Effector memory CD4-positive, alpha-beta T cell (primary cell): ENCODE data around the gene CDC7.

ENCODE experiments used
- DNase-seq, 3 donors: peaks; one replicate each; pipeline ENCODE4 v3.0.0-alpha.2; 2020
- H3K27ac ChIP-seq: 2 replicates; pipeline ENCODE4 v1.7.0; 2013; ENCODE audit warnings: mild to moderate bottlenecking, low read length, moderate library complexity; ENCODE audit not compliant: insufficient read depth, poor library complexity, severe bottlenecking
- H3K27me3 ChIP-seq: replicated peaks from 2 replicates; pipeline ENCODE4 v1.7.0; 2013; ENCODE audit warnings: mild to moderate bottlenecking, low read length; ENCODE audit not compliant: insufficient read depth, control insufficient read depth, poor library complexity, severe bottlenecking
- H3K36me3 ChIP-seq: 2 replicates; pipeline ENCODE4 v1.7.0; 2013; ENCODE audit warnings: mild to moderate bottlenecking, low read length, moderate library complexity; ENCODE audit not compliant: control insufficient read depth, insufficient read depth
- H3K4me1 ChIP-seq: 2 replicates; pipeline ENCODE4 v1.7.0; 2013; ENCODE audit warnings: low read length, mild to moderate bottlenecking; ENCODE audit not compliant: control insufficient read depth, insufficient read depth, poor library complexity, severe bottlenecking
- H3K4me3 ChIP-seq: 2 replicates; pipeline ENCODE4 v1.7.0; 2013; ENCODE audit warnings: low read length, low read depth, mild to moderate bottlenecking; ENCODE audit not compliant: insufficient read depth, poor library complexity, severe bottlenecking
- H3K9me3 ChIP-seq: 2 replicates; pipeline ENCODE4 v1.7.0; 2013; ENCODE audit warnings: mild to moderate bottlenecking, low read length, moderate library complexity; ENCODE audit not compliant: control insufficient read depth

The CDC7 gene

DNA sequence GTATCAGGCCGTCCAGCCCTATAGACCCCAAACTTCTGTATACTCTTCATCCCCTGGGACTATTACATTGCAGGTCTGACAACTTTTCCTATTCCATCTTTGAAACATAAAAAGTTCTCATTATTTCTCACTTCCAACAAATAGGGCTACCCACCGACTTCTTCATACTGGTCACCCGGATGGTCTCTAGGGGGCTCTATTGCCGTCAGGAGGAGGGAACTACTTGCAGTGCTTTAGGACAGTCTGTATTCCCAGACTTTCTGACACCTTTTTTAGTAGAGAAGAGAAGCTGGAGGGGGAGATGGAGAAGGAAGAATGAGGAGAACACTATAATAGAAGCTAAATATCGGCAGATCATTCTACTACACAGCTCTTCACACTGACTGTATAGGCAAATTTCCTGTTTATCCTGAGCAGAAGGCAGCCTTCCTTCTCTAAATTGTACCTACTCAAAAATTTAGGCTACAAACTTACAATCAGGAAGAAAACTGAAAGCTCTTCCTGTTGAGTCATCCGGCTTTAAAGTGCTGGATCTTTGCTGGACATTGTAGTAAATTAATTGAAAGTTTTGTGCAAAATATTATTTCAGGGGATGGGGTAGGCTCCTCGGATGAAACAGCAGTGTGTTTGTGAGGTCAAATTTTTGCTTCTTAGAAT, 54.6 kb downstream of the CDC7 start:
- Histone ChIP-seq H3K27ac (peak overlapping the region; percentile 71), H3K9me3 (no peaks in the 10 kb centered on the region), H3K36me3 (no peaks in the 10 kb centered on the region), H3K4me3 (no peak overlapping the region), H3K27me3 (no peaks in the 10 kb centered on the region), H3K4me1 (peaks cover 59% of the 10 kb centered on the region)
- DNase-seq: no peak

DNA sequence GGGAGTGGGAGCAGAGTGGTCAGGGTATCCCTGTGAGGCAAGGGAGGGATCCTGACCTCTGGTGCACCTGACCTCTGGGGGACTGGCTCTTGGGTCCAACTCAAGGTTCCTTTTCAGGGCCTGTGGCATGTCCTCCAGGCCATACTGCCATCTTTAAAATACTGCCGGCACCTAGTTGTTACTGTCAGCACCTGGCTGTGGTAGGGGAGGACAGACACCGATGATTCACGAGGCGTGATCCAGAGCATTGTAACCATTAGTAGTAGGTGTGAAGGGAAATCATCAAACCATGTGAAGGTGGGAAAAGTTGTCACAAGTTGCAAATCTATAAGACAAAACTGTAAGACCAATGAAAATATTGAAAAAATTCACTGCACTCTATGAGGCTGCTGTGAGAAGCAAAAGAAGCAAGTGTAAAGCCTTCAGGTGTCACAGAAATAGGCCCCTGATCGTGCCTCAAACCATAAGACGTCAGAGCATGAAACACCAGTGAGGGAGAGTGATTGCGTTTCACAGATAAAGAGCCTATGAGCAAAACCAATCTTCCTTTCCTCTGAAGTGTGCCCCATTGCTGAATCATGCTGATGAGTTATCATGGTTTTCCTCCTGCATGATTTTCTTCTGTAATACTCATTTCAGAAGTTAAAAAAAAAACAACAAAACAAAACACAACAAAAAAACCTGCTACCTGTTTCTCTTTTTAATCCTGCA, 55.3 kb downstream of the CDC7 start:
- DNase-seq: peak; percentile 42 to 60 (median 54)
- Histone ChIP-seq H3K27me3 (no peaks in the 10 kb centered on the region), H3K4me3 (no peak overlapping the region), H3K27ac (peak overlapping the region; percentile 71), H3K9me3 (no peaks in the 10 kb centered on the region), H3K36me3 (no peaks in the 10 kb centered on the region), H3K4me1 (peaks cover 59% of the 10 kb centered on the region)

DNA sequence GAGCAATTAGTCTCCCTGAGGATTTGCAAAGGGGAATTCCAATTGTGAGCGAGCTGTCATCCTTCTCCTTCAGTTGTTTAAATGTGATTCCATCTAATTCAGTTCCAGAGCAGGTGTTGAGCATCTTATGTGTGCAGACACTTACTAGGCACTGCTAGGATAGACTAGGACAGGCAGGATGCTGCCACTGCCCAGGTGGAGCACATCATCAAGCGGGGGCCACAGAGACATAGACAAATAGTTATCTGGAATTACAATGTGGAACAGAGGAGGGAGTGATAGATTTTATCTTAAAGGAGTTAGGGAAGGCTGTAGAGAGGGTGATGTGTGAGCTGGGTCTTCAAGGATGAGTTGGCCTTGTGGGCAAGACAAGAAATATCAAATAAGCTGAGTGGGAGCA, 55.9 kb downstream of the CDC7 start:
- H3K9me3 ChIP-seq: no peaks in the 10 kb centered on the region
- H3K27me3 ChIP-seq: no peaks in the 10 kb centered on the region
- H3K4me1 ChIP-seq: peaks cover 60% of the 10 kb centered on the region
- no peak for DNase-seq
- peak overlapping the region; percentile 57 for H3K27ac ChIP-seq
- no peaks in the 10 kb centered on the region for H3K36me3 ChIP-seq
- no peak overlapping the region for H3K4me3 ChIP-seq

DNA sequence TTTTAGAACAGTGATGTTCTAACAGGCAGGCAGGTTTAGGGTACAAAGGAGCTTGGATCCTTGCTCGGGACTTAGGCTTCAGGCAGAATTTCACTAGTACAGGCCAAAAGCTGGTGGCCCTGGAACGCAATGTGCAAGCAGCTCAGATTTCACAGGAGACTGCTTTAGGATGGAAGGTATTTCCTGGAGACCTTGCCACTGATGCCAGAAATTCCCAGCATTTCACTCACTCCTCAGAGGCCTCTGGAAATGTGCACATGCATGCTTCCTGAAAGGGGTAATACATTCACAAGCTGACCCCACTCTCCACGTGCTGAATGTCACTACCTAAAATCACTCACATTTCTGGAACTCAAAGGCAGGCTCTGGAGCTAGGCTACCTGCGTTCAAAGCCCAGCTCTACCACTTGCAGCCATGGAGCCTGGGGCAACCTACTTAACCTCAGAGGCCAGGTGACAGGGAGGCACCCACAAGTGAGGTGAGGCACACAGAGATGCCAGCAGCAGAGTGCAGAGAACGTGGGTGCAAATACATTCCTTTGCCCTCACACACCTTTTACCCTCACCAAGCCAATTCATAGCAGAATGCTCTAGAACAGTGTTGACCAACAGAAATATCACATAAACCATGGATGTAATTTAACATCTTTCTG, 56.5 kb downstream of the CDC7 start:
- Histone ChIP-seq H3K4me3 (no peak overlapping the region), H3K27me3 (no peaks in the 10 kb centered on the region), H3K36me3 (no peaks in the 10 kb centered on the region), H3K27ac (peak overlapping the region; percentile 57), H3K4me1 (peaks cover 58% of the 10 kb centered on the region), H3K9me3 (no peaks in the 10 kb centered on the region)
- DNase-seq: no peak

DNA sequence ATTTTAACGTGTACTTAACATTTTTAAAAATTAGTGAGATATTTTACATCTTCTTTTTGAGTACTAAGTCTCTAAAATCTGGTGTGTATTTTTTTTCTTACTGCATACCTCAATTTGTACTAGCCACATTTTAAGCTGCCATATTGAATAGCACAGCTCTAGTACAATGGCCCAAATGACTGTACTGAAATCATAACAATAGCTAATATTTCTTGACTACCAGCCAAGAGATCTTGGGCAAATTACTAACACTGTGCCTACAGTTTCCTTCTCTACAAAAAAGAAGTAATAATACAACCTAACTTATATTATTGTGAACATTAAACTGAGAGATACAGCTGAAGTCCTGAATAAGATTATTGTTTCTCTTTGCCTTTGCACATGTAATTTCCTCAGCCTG, 57.2 kb downstream of the CDC7 start:
- no peaks in the 10 kb centered on the region for H3K36me3 ChIP-seq
- no peaks in the 10 kb centered on the region for H3K27me3 ChIP-seq
- H3K9me3 ChIP-seq: no peaks in the 10 kb centered on the region
- DNase-seq: no peak
- peaks cover 51% of the 10 kb centered on the region for H3K4me1 ChIP-seq
- no peak overlapping the region for H3K4me3 ChIP-seq
- no peak overlapping the region for H3K27ac ChIP-seq

DNA sequence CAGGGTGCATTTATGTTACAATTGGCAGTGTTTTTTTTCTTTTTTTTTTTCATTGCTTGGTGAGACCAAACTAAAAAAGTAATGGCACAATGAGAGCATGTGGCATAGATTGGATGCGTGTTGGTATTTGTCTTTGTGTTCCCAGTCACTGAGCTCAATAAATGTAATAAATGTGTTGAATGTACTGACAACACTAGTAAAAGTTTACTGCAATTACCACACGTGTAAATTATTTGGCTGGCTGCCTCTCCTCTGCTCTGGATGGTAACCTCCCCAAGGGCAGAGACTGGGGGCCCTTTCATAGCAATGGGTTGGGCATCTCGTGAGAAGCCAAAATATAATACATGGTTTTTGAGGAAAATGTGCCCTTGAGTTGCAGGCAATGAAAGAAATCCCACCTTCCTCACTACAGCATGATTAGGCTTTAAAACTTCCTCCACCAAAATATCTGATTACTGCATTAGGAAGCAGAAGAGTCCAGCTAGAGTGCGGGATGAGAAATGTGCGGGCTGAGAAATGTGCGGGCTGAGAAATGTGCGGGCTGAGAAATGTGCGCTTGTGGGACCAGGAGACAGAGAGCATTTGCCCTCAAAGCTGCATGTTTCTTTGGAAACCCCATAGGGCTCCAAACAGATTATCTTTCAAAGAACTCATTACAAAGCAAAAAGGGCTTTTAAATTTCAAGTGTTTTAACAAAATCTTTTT, 58.5 kb downstream of the CDC7 start:
- Histone ChIP-seq H3K4me3 (no peak overlapping the region), H3K9me3 (no peaks in the 10 kb centered on the region), H3K4me1 (peaks cover 47% of the 10 kb centered on the region), H3K36me3 (no peaks in the 10 kb centered on the region), H3K27me3 (no peaks in the 10 kb centered on the region), H3K27ac (no peak overlapping the region)
- no peak for DNase-seq

DNA sequence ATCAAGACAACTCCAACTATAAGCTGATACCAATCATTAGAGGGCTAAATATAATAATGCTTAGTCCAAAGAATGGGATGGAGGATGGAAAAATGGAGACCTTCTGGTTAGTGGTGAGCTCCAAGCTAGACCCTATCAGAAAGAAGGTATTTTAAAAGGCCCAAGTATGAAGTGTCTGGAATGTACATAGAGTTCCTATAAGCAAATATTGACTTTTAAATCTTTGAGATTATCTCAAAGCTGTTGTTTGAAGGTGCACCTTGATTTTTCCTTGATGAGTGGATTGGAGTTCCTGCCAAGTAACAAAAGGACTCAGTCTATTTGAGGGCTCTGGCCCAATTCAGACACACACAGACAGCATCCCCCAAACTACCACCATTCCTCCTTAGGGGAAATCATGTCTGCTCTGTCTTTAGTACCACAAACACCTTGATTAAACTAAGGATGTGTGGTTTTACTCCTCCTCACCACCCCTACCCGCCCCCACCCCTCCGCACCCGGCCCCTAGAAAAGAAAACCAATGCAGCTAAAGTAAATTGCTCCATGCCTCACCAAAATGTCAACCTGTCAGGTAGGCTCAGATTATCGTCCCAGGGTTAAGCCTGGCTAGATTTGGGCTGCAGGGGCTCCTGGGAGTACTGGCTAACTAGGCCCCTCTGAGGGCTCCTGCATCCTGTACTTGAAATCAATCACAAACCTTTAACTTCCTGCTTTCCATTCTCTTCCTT, 59.4 kb downstream of the CDC7 start:
- no peak for DNase-seq
- no peak overlapping the region for H3K27ac ChIP-seq
- H3K27me3 ChIP-seq: no peaks in the 10 kb centered on the region
- no peak overlapping the region for H3K4me3 ChIP-seq
- H3K36me3 ChIP-seq: no peaks in the 10 kb centered on the region
- H3K4me1 ChIP-seq: peaks cover 39% of the 10 kb centered on the region
- H3K9me3 ChIP-seq: no peaks in the 10 kb centered on the region

DNA sequence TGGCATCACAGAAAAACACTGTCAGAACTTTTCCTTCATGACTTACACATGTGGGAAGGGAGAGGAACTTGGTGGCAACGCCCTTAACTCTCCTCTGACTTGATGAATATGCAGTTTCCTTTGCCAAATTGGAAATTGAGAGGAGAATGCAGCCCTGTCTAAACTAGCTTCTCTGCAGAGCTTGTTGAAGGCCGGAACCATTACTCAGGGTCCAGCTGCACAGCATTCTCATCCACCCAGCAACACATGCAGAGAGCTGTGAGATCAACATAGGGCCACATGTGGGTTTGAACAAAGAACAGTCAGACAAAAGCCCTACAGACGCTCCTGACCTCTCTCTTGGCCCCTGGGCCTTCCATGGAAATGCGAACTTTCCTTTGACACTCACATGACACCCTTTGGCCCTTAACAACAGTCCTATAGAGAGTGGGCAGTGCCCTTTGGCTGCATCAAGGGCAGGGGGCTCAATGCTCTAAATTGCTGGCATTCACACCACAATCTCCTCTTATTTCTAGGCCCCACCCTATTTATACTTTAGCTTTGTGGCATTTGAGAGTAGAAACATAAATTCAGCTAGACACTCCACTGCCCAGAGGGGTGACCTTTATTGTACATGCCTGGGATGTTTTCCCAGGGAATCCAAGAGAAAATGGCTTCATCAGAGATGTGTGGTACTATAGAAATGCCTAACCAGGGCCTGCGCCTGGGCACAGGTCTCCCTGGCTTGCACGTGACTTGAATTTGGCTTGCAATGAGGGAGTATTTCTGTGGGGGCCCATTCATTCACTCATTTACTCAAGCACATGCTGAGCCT, 64.4 kb downstream of the CDC7 start:
- Histone ChIP-seq H3K9me3 (no peaks in the 10 kb centered on the region), H3K27me3 (no peaks in the 10 kb centered on the region), H3K4me3 (no peak overlapping the region), H3K36me3 (no peaks in the 10 kb centered on the region), H3K4me1 (peaks cover 15% of the 10 kb centered on the region), H3K27ac (no peak overlapping the region)
- no peak for DNase-seq

DNA sequence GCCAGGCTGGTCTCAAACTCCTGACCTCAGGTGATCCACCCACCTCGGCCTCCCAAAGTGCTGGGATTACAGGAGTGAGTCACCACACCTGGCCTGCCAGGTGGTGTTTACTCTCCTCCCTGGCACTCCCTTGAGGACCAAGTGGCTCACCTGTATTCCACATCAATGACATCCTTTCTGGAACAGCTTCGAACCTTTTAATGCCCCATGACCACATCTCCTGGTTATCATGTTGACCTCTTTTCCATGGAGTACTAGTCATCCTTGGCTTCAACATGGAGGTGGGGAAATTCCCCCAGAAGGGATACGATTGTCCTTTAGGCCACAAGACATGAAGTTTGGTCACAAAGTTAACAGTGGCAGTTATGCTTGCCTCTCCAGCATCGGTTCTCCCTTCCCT, 66.9 kb downstream of the CDC7 start:
- Histone ChIP-seq H3K4me1 (peaks cover 7% of the 10 kb centered on the region), H3K9me3 (no peaks in the 10 kb centered on the region), H3K27me3 (no peaks in the 10 kb centered on the region), H3K27ac (no peak overlapping the region), H3K36me3 (no peaks in the 10 kb centered on the region), H3K4me3 (no peak overlapping the region)
- no peak for DNase-seq
